GM23338 (cell line): ENCODE measurements around the gene WDR49. TPM values are rescaled to one million over a fixed set of nuclear protein-coding genes. Genes with fewer than 3 reads are reported as not detected.
A peak's percentile ranks its signal among the peaks of the same experiment; 100 is the strongest.

Source experiments
- ATAC-seq: fragments of 200-7000 bp; cut with Tn5 transposase; 3 replicates; pipeline ENCODE4 v1.9.1; 2020
- DNase-seq: peaks from one replicate; pipeline ENCODE4 v3.0.0-alpha.2; 2015; ENCODE audit warnings: low spot score
- H2AFZ ChIP-seq: fragments of 200-600 bp; sonication (generic); 2 replicates; pipeline ENCODE4 v1.8.0; 2016; ENCODE audit warnings: antibody characterized with exemption, mild to moderate bottlenecking, moderate library complexity
- H3F3A ChIP-seq: fragments of 200-600 bp; sonication (generic); replicated peaks from 2 replicates; pipeline ENCODE4 v1.8.0; 2017; ENCODE audit warnings: antibody characterized with exemption, mixed run types, low read depth
- H3K27ac ChIP-seq: fragments of 200-600 bp; sonication (generic); 2 replicates; pipeline ENCODE4 v1.6.1; 2016; ENCODE audit warnings: low read depth
- H3K27me3 ChIP-seq: fragments of 200-600 bp; sonication (generic); 2 replicates; pipeline ENCODE4 v1.8.0; 2016; ENCODE audit warnings: mild to moderate bottlenecking, mixed run types, moderate library complexity; ENCODE audit not compliant: insufficient read depth
- H3K36me3 ChIP-seq: fragments of 200-600 bp; sonication (generic); 2 replicates; pipeline ENCODE4 v1.8.0; 2016; ENCODE audit warnings: mild to moderate bottlenecking; ENCODE audit not compliant: insufficient read depth
- H3K4me1 ChIP-seq: fragments of 200-600 bp; sonication (generic); 2 replicates; pipeline ENCODE4 v1.8.0; 2016; ENCODE audit warnings: mild to moderate bottlenecking, moderate library complexity; ENCODE audit not compliant: insufficient read depth
- H3K4me2 ChIP-seq: fragments of 200-600 bp; sonication (generic); 2 replicates; pipeline ENCODE4 v1.7.1; 2017; ENCODE audit warnings: mixed run types
- H3K4me3 ChIP-seq: fragments of 200-600 bp; sonication (generic); 2 replicates; pipeline ENCODE4 v1.6.1; 2016; ENCODE audit warnings: mixed run types
- H3K79me2 ChIP-seq: fragments of 200-600 bp; sonication (generic); replicated peaks from 2 replicates; pipeline ENCODE4 v1.8.0; 2017; ENCODE audit warnings: mild to moderate bottlenecking; ENCODE audit not compliant: insufficient read depth
- H3K9me2 ChIP-seq: fragments of 200-600 bp; sonication (generic); 2 replicates; pipeline ENCODE4 v1.8.0; 2017; ENCODE audit not compliant: insufficient read depth
- H4K20me1 ChIP-seq: fragments of 200-600 bp; sonication (generic); replicated peaks from 2 replicates; pipeline ENCODE4 v1.8.0; 2017; ENCODE audit warnings: mild to moderate bottlenecking; ENCODE audit not compliant: insufficient read depth
- H3K27ac Mint-ChIP-seq: 2 replicates; pipeline ENCODE4 v1.8.0; 2020; ENCODE audit warnings: inconsistent platforms, mild to moderate bottlenecking, moderate library complexity, mixed read lengths
- H3K27me3 Mint-ChIP-seq: 3 replicates; pipeline ENCODE4 v1.8.0; 2022; ENCODE audit warnings: low read depth, mild to moderate bottlenecking, moderate library complexity, mixed read lengths, inconsistent platforms; ENCODE audit not compliant: insufficient read depth, poor library complexity
- H3K36me3 Mint-ChIP-seq: 3 replicates; pipeline ENCODE4 v1.8.0; 2021; ENCODE audit warnings: low read depth, mild to moderate bottlenecking, inconsistent platforms, moderate library complexity, mixed read lengths
- H3K4me1 Mint-ChIP-seq: 3 replicates; pipeline ENCODE4 v1.8.0; 2020; ENCODE audit warnings: mild to moderate bottlenecking, inconsistent platforms, mixed read lengths
- H3K4me3 Mint-ChIP-seq: 3 replicates; pipeline ENCODE4 v1.8.0; 2021; ENCODE audit warnings: moderate library complexity, mild to moderate bottlenecking, inconsistent platforms, mixed read lengths
- H3K9me3 Mint-ChIP-seq: 3 replicates; pipeline ENCODE4 v1.8.0; 2020; ENCODE audit warnings: moderate library complexity, mild to moderate bottlenecking, inconsistent platforms, mixed read lengths
- CREB1 ChIP-seq: fragments of 250-450 bp; sonication (Bioruptor Pico); IDR thresholded peaks from 2 replicates; pipeline ENCODE4 v1.5.0; 2020; ENCODE audit warnings: low read depth, mild to moderate bottlenecking, moderate library complexity
- CTCF ChIP-seq, 2 experiments: fragments of 200-600 bp in 1 of 2; sonication (generic) in 1 of 2; conservative IDR thresholded peaks; 2 replicates each; pipeline versions ENCODE4 v1.5.1 to v1.6.1; 2016 to 2017; ENCODE audit warnings: antibody characterized with exemption in 2 of 2, low read depth in 2 of 2, mild to moderate bottlenecking in 2 of 2, moderate library complexity in 1 of 2
- ETS1 ChIP-seq: IDR thresholded peaks from 2 replicates; pipeline ENCODE4 v1.6.1; 2016; ENCODE audit warnings: antibody characterized with exemption
- EZH2 ChIP-seq: fragments of 200-600 bp; sonication (generic); IDR thresholded peaks from one replicate; pipeline ENCODE4 v1.8.0; 2017; ENCODE audit warnings: antibody characterized with exemption, mild to moderate bottlenecking, low read depth; ENCODE audit not compliant: unreplicated experiment
- EZH2phosphoT487 ChIP-seq: fragments of 200-600 bp; sonication (generic); IDR thresholded peaks from one replicate; pipeline ENCODE4 v1.8.1; 2018; ENCODE audit warnings: antibody characterized with exemption; ENCODE audit not compliant: unreplicated experiment
- JUNB ChIP-seq: IDR thresholded peaks from one replicate; pipeline ENCODE4 v1.6.1; 2016; ENCODE audit warnings: antibody characterized with exemption; ENCODE audit not compliant: unreplicated experiment
- NANOG ChIP-seq: IDR thresholded peaks from 2 replicates; pipeline ENCODE4 v1.6.1; 2016; ENCODE audit warnings: antibody characterized with exemption, borderline replicate concordance
- POLR2AphosphoS5 ChIP-seq: IDR thresholded peaks from 2 replicates; pipeline ENCODE4 v1.6.1; 2016; ENCODE audit warnings: antibody characterized with exemption, low read depth
- REST ChIP-seq: IDR thresholded peaks from one replicate; pipeline ENCODE4 v1.6.1; 2018; ENCODE audit warnings: antibody characterized with exemption; ENCODE audit not compliant: unreplicated experiment
- STAT1 ChIP-seq: IDR thresholded peaks from one replicate; pipeline ENCODE4 v1.6.1; 2016; ENCODE audit warnings: antibody characterized with exemption; ENCODE audit not compliant: unreplicated experiment
- ZNF114 ChIP-seq: fragments of 250-450 bp; sonication (Bioruptor Pico); IDR thresholded peaks from 2 replicates; pipeline ENCODE4 v1.5.0; 2020; ENCODE audit warnings: mild to moderate bottlenecking, moderate library complexity
- ZNF331 ChIP-seq: fragments of 250-450 bp; sonication (Bioruptor Pico); IDR thresholded peaks from 2 replicates; pipeline ENCODE4 v1.5.0; 2020; ENCODE audit warnings: low read depth, mild to moderate bottlenecking, moderate library complexity
- ZNF462 ChIP-seq: fragments of 250-450 bp; sonication (Bioruptor Pico); IDR thresholded peaks from 2 replicates; pipeline ENCODE4 v1.5.0; 2020; ENCODE audit warnings: mild to moderate bottlenecking, moderate library complexity
- polyA plus RNA-seq: library from polyadenylated mRNA; unstranded; fragments of >200 nt; fragmentation: Nextera tagmentation; extraction: Ambion mirVana; gene quantifications from 2 replicates; pipeline ENCODE4 v1.2.1, GENCODE V29; 2016
- total RNA-seq: library from RNA; depleted of rRNA; stranded (reverse); fragments of >200 nt; shearing (Covaris generic); gene quantifications from 2 replicates; pipeline ENCODE4 v1.2.3, GENCODE V29; 2014

Gene WDR49
- total and polyA plus RNA-seq, 2 experiments from 2014 or later, result 1.4 to 1.9 TPM

- no peak overlapping the region for H2AFZ ChIP-seq
- no peak overlapping the region for H3K4me2 ChIP-seq
- H4K20me1 ChIP-seq, result 0 out of 2 replicates have a peak, but pooled peaks cover 1% of the 10 kb centered on the region
- no peaks in the 10 kb centered on the region for H3K79me2 ChIP-seq
- Mint-ChIP-seq H3K36me3 (no peaks in the 10 kb centered on the region; the same call in 2 of the 3 replicates), H3K4me1 (peaks cover 7% of the 10 kb centered on the region; the same call in 2 of the 3 replicates), H3K9me3 (no peaks in the 10 kb centered on the region), H3K27me3 (no peaks in the 10 kb centered on the region), H3K4me3 (no peak overlapping the region), H3K27ac (0 out of 2 replicates have a peak overlapping the region, but pooled peaks have one; percentile 2)
- no peak for TF ChIP-seq EZH2
- TF ChIP-seq CTCF (conservative IDR thresholded peaks at IDR 0.05; ENCODE audit: low read depth in 2 of 2), result no peak
- TF ChIP-seq ZNF114 (CRISPR knock-in tag), result no peak
- no peak for TF ChIP-seq REST
- no peak for TF ChIP-seq POLR2AphosphoS5
- no peak for TF ChIP-seq EZH2phosphoT487
- TF ChIP-seq CREB1 (CRISPR knock-in tag), result no peak
- TF ChIP-seq ETS1, result no peak
- no peak for TF ChIP-seq STAT1
- TF ChIP-seq ZNF331 (CRISPR knock-in tag), result no peak
- TF ChIP-seq NANOG, result no peak
- TF ChIP-seq ZNF462 (CRISPR knock-in tag), result no peak
- no peak for TF ChIP-seq JUNB
- no peak for DNase-seq
- H3K27ac ChIP-seq, result no peak overlapping the region
- H3K4me3 ChIP-seq, result no peak overlapping the region
- ATAC-seq, result no peak
- no peaks in the 10 kb centered on the region for H3K36me3 ChIP-seq
- H3K9me2 ChIP-seq, result 0 out of 2 replicates have a peak, but pooled peaks cover 3% of the 10 kb centered on the region
- H3F3A ChIP-seq, result no peaks in the 10 kb centered on the region
- no peaks in the 10 kb centered on the region for H3K27me3 ChIP-seq
- no peaks in the 10 kb centered on the region; the same call in 1 of the 2 replicates for H3K4me1 ChIP-seq
Measured at GRCh38 chr3:167666563-167666962, 12.8 kb upstream of the WDR49 start.
